Sigmoid colon (tissue), 4 donors: ENCODE results near the gene GPR33.

Experiments
- CTCF ChIP-seq, 4 experiments: fragments of 450-650 bp in 3 of 4; fragments of 200-600 bp in 1 of 4; IDR thresholded peaks; one replicate each; pipeline ENCODE4 v1.5.1; 2016 to 2019; ENCODE audit warnings: antibody characterized with exemption in 4 of 4, mild to moderate bottlenecking in 3 of 4, moderate library complexity in 2 of 4
- EP300 ChIP-seq, 4 donors: sonication (generic); formaldehyde crosslinking; IDR thresholded peaks; one replicate each; pipeline ENCODE4 v1.6.1; 2017; ENCODE audit warnings: antibody characterized with exemption in 4 of 4
- POLR2A ChIP-seq, 2 donors: fragments of 450-650 bp; IDR thresholded peaks; one replicate each; pipeline ENCODE4 v1.6.1; 2016; ENCODE audit warnings: antibody characterized with exemption in 2 of 2, mild to moderate bottlenecking in 2 of 2, moderate library complexity in 2 of 2

- TF ChIP-seq POLR2A (IDR thresholded peaks at IDR 0.05) (no peak), CTCF (IDR thresholded peaks at IDR 0.05) (no peak), EP300 (IDR thresholded peaks at IDR 0.05) (no peak)
These were observed 48.3 kb downstream of the GPR33 start for GRCh38 chr14:31439561-31439960.
